ENCODE measurements around the gene TPI1. TPM values are rescaled to one million over a fixed set of nuclear protein-coding genes. Genes with fewer than 3 reads are reported as not detected.
"Not testable (repeated sequence)": the region's sequence is repeated elsewhere in the genome, so short reads cannot be mapped to it uniquely, and the experiment has no call there.

TPI1 gene
- total and polyA plus RNA-seq, 8 donors, result 394 to 521 (median 444) TPM

DNA sequence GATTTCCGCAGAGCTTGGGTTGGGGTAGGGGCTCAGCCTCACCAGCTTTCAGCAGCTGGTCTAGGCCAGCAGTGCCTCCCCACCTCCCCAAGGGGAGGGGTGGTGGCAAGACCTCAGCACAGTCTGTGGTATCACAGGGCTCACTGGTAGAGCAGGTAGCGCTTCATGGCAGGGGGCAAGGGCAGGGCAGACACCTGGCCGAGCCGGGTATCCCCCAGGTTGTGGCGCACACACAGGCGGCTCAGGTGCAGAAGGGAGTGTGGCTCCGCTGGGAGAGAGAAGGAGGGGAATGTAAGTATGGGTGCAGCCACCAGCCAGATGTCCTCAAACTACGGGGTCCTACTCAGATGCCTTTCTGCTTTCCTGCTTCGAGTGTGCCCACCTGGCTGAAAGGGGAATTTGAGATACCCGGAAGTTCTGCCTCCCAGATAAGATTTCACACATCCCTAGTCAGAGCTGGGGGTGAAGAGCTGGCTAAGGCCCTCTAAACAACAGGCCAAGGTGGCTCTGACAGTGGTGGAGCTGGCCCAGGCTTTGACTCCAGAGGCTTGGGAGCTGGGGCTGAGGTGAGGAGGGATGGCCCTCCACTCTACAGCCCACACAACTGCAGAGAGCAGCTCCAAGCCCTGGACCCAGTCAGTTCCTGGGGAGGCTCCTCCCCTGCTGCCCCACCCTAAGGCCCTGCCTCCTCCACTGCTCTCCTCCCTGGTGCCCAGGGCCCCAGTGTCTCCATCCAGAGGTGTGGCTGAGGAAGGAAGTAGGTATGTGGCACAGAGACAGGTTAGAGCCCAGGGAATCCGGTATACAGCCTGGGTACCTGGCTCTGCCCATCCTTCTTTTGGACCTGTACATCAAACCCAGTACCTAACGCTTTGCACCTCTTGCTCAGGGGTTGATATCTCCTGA lies 4.0 kb downstream of the TPI1 start:
- Histone ChIP-seq H3K4me3 (peak overlapping the region; percentile 74 to 82), H3K27ac (peak overlapping the region; percentile 91), H3K4me1 (peaks cover 31 to 63% of the 10 kb centered on the region in 2 donors), H3K9me3 (no peaks in the 10 kb centered on the region), H3K36me3 (peaks cover 0 to 36% of the 10 kb centered on the region in 2 donors), H3K27me3 (no peaks in the 10 kb centered on the region)
- intact Hi-C loops (cut with DNase I), result no loop called here
- ATAC-seq (peak; percentile 27), DNase-seq (peak in 2 of 4 donors; percentile 73 to 86)
- TF ChIP-seq, protein P1, sequence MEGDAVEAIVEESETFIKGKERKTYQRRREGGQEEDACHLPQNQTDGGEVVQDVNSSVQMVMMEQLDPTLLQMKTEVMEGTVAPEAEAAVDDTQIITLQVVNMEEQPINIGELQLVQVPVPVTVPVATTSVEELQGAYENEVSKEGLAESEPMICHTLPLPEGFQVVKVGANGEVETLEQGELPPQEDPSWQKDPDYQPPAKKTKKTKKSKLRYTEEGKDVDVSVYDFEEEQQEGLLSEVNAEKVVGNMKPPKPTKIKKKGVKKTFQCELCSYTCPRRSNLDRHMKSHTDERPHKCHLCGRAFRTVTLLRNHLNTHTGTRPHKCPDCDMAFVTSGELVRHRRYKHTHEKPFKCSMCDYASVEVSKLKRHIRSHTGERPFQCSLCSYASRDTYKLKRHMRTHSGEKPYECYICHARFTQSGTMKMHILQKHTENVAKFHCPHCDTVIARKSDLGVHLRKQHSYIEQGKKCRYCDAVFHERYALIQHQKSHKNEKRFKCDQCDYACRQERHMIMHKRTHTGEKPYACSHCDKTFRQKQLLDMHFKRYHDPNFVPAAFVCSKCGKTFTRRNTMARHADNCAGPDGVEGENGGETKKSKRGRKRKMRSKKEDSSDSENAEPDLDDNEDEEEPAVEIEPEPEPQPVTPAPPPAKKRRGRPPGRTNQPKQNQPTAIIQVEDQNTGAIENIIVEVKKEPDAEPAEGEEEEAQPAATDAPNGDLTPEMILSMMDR (IDR thresholded peaks at IDR 0.05), result no peak

DNA sequence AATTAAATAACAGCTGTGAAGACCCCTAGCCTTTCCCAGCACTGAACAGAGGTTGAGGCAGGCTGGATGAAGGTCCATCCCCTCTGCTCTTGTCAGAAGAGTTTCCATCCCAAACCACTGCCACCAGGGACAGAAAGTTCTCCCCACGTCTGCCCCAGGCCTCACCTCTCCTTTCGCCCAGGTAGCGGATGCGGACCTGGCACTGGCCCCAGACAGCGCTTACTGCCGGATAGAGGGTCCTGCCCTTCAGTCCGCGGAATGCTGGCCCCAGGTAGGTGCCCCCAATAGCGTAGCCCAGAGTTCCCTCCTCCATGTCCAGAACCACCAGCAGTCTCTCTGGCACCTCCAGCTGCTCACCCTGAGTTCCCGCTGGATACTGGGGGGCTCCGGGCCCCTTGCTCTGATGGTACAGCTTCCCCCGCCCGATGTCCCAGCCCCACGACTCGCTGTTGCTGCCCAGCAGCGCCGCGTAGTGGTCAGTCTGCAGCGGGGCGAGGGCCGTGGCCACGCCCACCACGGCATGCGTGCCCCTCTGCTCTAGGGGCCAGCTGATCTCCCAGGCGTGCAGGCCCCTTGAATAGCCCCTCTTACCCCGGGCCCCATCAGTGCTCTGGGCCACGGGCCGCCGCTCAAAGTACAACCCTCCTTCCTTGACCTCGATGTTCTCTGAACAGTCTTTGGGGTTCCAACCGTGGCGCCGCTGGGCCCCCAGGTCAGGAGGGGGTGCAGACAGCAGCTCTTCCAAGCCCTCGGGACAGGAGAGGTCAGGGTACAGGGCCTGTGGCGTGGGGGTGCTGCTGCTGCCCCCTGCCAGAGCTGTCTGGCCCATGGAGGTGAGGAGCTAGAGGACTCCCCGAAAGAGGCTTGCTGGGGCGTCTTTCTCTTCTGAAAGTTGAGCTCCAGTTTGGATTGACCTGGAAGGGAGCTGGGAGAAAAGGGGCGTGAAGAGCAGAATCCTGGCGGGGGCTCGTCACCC lies 5.0 kb downstream of the TPI1 start:
- intact Hi-C loops (cut with DNase I), result no loop called here

DNA sequence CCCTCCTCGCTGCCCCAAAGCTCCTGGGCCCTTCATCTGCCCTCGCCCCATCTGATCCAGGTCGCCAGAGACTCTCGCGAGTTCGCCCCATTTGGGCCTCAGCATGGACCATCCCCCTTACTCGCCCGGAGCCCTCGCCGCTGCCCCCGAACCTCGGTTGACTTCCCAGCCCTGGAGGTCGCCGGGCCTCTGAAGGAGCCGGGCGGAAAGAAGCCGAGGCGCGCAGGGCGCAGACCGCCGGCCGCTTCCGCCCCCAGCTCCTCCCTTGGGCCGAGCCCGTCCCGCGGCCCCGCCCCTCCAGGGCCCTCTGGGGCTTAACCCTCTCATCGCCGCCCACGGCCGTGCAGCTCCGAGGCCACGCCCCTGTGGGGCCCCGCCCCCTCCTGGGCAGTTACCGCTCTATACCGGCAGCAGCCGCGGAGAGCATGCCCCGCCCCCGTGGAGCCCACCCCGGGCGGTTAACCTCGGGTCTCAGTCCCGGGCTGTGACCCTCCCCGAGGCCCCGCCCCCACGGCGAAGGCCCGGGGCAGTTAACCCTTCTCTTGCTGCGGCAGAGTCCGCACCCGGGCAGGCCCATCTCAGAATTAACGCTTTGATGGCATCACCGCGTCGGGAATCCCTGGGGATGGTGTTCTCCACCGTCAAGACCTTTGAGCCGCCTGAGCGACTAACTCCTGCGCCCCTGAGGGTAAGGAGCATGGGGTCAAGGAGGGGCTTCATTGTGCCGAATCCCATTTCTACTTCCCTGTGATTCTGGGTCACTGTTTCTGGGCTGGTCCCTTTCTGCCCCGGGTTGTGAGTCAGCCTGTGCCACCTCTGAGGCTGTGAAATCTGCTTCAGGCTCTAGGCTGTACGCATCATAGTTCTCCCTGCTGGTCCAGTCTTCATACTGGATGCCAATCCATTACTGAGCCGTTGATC lies 6.0 kb downstream of the TPI1 start, which contains the start of gene SPSB2:
Gene SPSB2 (minus strand): TSS at position 210 of the 921 bp plus-strand sequence. CDS start 402 bp downstream, outside the sequence.
- ATAC-seq (peak; percentile 91), DNase-seq (peak; percentile 98 to 100 (median 99))
- intact Hi-C loops (cut with DNase I), result no loop called here
- Histone ChIP-seq H3K4me1 (peaks cover 26 to 53% of the 10 kb centered on the region in 2 donors), H3K36me3 (peaks cover 0 to 51% of the 10 kb centered on the region in 2 donors), H3K4me3 (peak within 1 kb of the TSS; percentile 74 to 82), H3K27ac (peak within 1 kb of the TSS; percentile 91), H3K9me3 (no peaks in the 10 kb centered on the region), H3K27me3 (no peaks in the 10 kb centered on the region)
- TF ChIP-seq, protein P1 (IDR thresholded peaks at IDR 0.05), result no peak

More for the DNA sequence above, 5.0 kb downstream of the TPI1 start:
- H3K27ac ChIP-seq, result peak overlapping the region; percentile 91
- no peaks in the 10 kb centered on the region for H3K27me3 ChIP-seq
- ATAC-seq, result peak; percentile 79
- H3K36me3 ChIP-seq, result peaks cover 0 to 43% of the 10 kb centered on the region in 2 donors
- peaks cover 28 to 54% of the 10 kb centered on the region in 2 donors for H3K4me1 ChIP-seq
- no peaks in the 10 kb centered on the region for H3K9me3 ChIP-seq
- TF ChIP-seq, protein P1 (IDR thresholded peaks at IDR 0.05), result peak; percentile 94 to 99
- DNase-seq, result peak; percentile 80 to 97 (median 88)
- peak overlapping the region; percentile 74 to 82 for H3K4me3 ChIP-seq

DNA sequence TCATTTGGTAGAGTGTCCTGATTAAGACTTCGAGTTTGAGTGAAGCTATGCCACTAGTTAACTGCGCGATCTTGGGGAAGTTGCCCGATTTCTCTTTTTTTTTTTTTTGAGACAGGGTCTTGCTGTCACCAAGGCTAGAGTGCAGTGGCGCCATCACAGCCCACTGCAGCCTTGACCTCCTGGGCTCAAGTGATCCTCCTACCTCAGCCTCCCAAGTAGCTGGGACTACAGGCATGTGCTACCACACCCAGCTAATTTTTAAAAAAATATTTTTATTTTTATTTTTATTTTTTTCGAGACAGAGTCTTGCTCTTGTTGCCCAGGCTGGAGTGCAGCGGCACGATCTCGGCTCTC lies 6.7 kb downstream of the TPI1 start:
- H3K4me3 ChIP-seq, result peak overlapping the region; percentile 74 to 82
- peaks cover 0 to 52% of the 10 kb centered on the region in 2 donors for H3K36me3 ChIP-seq
- intact Hi-C loops (cut with DNase I); DNase-seq; H3K27me3 ChIP-seq; H3K9me3 ChIP-seq; ATAC-seq: not testable (repeated sequence)
- peak overlapping the region; percentile 91 for H3K27ac ChIP-seq
- peaks cover 20 to 46% of the 10 kb centered on the region in 2 donors for H3K4me1 ChIP-seq

DNA sequence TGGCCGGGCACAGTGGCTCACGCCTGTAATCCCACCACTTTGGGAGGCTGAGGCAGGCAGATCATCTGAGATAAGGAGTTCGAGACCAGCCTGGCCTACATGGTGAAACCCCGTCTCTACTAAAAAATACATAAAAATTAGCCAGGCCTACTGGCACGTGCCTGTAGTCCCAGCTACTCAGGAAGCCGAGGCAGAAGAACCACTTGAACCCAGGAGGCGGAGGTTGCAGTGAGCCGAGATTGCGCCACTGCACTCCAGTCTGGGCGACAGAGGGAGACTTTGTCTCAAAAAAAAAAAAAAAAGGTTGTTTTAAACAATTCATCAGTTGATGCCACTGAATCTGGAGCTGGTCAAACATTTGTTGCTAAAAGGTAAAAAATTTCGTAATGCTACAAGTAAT lies 12.5 kb downstream of the TPI1 start:
- DNase-seq; H3K9me3 ChIP-seq; H3K4me3 ChIP-seq; intact Hi-C loops (cut with DNase I); H3K27me3 ChIP-seq; H3K4me1 ChIP-seq: not testable (repeated sequence)
- ATAC-seq, result peak; percentile 63
- Histone ChIP-seq H3K27ac (peak overlapping the region; percentile 60 to 68), H3K36me3 (peaks cover 0 to 54% of the 10 kb centered on the region in 2 donors)

Measured in left lung (tissue), 10 donors.